OCI-LY3 (cell line): ENCODE data around the gene KCNMA1.

ENCODE experiments used
- EZH2phosphoT487 ChIP-seq: fragments of 200-600 bp; shearing (Covaris generic); IDR thresholded peaks from 2 replicates; pipeline ENCODE4 v1.6.1; 2018; ENCODE audit warnings: antibody characterized with exemption, mixed run types, low read depth
- TF ChIP-seq, protein P1 (sequence below): fragments of 200-600, 300-600 bp; sonication (generic); IDR thresholded peaks from 2 replicates; pipeline ENCODE4 v1.5.1; 2014; ENCODE audit warnings: antibody characterized with exemption, low read length, low read depth

DNA sequence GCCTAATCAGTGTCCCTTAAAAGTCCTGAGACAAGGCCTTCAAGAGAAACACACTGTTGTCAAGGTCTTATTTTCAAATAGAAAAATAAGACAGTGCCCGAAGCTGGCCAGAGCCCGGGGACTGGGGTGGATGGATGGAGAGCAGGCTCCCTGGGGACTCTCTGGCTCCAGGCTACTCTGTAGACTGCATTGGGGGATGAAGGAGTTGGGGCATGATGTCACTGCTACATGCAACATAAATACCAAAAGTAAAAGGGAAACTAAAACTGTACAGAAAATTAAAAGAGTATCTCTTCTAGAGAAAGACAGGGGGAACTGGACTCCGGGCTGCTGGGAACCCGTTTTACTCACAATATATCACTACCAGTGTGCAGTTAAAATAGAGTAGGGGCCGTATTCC lies 629.8 kb downstream of the KCNMA1 start:
- TF ChIP-seq, protein P1, sequence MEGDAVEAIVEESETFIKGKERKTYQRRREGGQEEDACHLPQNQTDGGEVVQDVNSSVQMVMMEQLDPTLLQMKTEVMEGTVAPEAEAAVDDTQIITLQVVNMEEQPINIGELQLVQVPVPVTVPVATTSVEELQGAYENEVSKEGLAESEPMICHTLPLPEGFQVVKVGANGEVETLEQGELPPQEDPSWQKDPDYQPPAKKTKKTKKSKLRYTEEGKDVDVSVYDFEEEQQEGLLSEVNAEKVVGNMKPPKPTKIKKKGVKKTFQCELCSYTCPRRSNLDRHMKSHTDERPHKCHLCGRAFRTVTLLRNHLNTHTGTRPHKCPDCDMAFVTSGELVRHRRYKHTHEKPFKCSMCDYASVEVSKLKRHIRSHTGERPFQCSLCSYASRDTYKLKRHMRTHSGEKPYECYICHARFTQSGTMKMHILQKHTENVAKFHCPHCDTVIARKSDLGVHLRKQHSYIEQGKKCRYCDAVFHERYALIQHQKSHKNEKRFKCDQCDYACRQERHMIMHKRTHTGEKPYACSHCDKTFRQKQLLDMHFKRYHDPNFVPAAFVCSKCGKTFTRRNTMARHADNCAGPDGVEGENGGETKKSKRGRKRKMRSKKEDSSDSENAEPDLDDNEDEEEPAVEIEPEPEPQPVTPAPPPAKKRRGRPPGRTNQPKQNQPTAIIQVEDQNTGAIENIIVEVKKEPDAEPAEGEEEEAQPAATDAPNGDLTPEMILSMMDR: no peak
- TF ChIP-seq EZH2phosphoT487: no peak
